PC-3 (cell line): ENCODE data around the gene SCOC. TPM values are rescaled to one million over a fixed set of nuclear protein-coding genes. Genes with fewer than 3 reads are reported as not detected.

Source experiments
- ATAC-seq: fragments of 200-7000 bp; cut with Tn5 transposase; 2 replicates; pipeline ENCODE4 v1.9.1; 2020; ENCODE audit warnings: mild to moderate bottlenecking, moderate library complexity
- Bru-seq: library from RNA; stranded (reverse); fragments of 400-500 nt; gene quantifications from one replicate; lab custom pipeline; 2021; lab: Mats Ljungman, UMichigan
- BruChase-seq, 2 experiments: library from RNA; stranded (reverse); fragments of 400-500 nt; gene quantifications; one replicate each; lab custom pipeline; 2021; lab: Mats Ljungman, UMichigan
- BruUV-seq: library from RNA; stranded (reverse); fragments of 400-500 nt; replicated peaks from 2 replicates; lab custom pipeline; 2021; lab: Mats Ljungman, UMichigan
- CTCF ChIA-PET: fragments of 300-600 bp; sonication (Branson Sonifier 250); formaldehyde crosslinking; loops from one replicate; lab custom pipeline; 2022; ENCODE audit warnings: antibody characterized with exemption; lab: Charles Lee
- POLR2A ChIA-PET: fragments of 300-600 bp; sonication (Branson Sonifier 250); formaldehyde crosslinking; loops from one replicate; lab custom pipeline; 2022; ENCODE audit warnings: antibody characterized with exemption; ENCODE audit not compliant: unreplicated experiment; lab: Charles Lee
- DNase-seq: peaks from one replicate; pipeline ENCODE4 v3.0.0-alpha.2; 2015
- H2AFZ ChIP-seq: fragments of 300-600 bp; sonication (generic); 2 replicates; pipeline ENCODE4 v1.6.0; 2016; ENCODE audit warnings: antibody characterized with exemption, low read length
- H3F3A ChIP-seq: fragments of 300-600 bp; sonication (generic); one replicate; pipeline ENCODE4 v1.6.0; 2017; ENCODE audit warnings: antibody characterized with exemption, low read length, control low read depth, mild to moderate bottlenecking; ENCODE audit not compliant: unreplicated experiment
- H3K27ac ChIP-seq: fragments of 300-600 bp; sonication (generic); 2 replicates; pipeline ENCODE4 v1.5.1; 2016; ENCODE audit warnings: mild to moderate bottlenecking, low read length
- H3K27me3 ChIP-seq: fragments of 300-600 bp; sonication (generic); 2 replicates; pipeline ENCODE4 v1.6.1; 2016; ENCODE audit warnings: low read length, mixed read lengths
- H3K36me3 ChIP-seq: fragments of 300-600 bp; sonication (generic); 2 replicates; pipeline ENCODE4 v1.6.1; 2016; ENCODE audit warnings: low read depth, mixed run types, low read length, mixed read lengths
- H3K4me1 ChIP-seq: fragments of 300-600 bp; sonication (generic); 2 replicates; pipeline ENCODE4 v1.5.1; 2016; ENCODE audit warnings: low read length; ENCODE audit not compliant: insufficient read depth
- H3K4me2 ChIP-seq: fragments of 300-600 bp; sonication (generic); 2 replicates; pipeline ENCODE4 v1.6.0; 2016; ENCODE audit warnings: low read length
- H3K4me3 ChIP-seq: fragments of 300-600 bp; sonication (generic); 2 replicates; pipeline ENCODE4 v1.5.1; 2016; ENCODE audit warnings: mild to moderate bottlenecking, low read length, mixed read lengths
- H3K79me2 ChIP-seq: fragments of 300-600 bp; sonication (generic); 2 replicates; pipeline ENCODE4 v1.6.1; 2017; ENCODE audit warnings: low read length, mixed read lengths
- H3K9ac ChIP-seq: fragments of 300-600 bp; sonication (generic); 2 replicates; pipeline ENCODE4 v1.6.0; 2016; ENCODE audit warnings: mild to moderate bottlenecking, low read length
- H3K9me2 ChIP-seq: fragments of 300-600 bp; sonication (generic); replicated peaks from 2 replicates; pipeline ENCODE4 v1.6.1; 2016; ENCODE audit warnings: mixed run types, low read length, mixed read lengths
- H3K9me3 ChIP-seq: fragments of 300-600 bp; sonication (generic); 2 replicates; pipeline ENCODE4 v1.6.1; 2016; ENCODE audit warnings: low read length, mixed read lengths
- H4K20me1 ChIP-seq: fragments of 300-600 bp; sonication (generic); 2 replicates; pipeline ENCODE4 v1.6.1; 2016; ENCODE audit warnings: low read length, mixed read lengths
- EZH2 ChIP-seq: fragments of 300-600 bp; sonication (generic); IDR thresholded peaks from one replicate; pipeline ENCODE4 v1.6.1; 2017; ENCODE audit warnings: antibody characterized with exemption, mild to moderate bottlenecking, low read length; ENCODE audit not compliant: unreplicated experiment
- EZH2phosphoT487 ChIP-seq: fragments of 300-600 bp; sonication (generic); IDR thresholded peaks from 2 replicates; pipeline ENCODE4 v1.6.1; 2018; ENCODE audit warnings: mild to moderate bottlenecking, antibody characterized with exemption, low read length, borderline replicate concordance
- intact Hi-C: fragments of 100-400 bp; cut with micrococcal nuclease; formaldehyde crosslinking; loops from 2 replicates; pipeline ENCODE4 v1.9.0; 2023
- long read RNA-seq: library from polyadenylated mRNA; unstranded; transcript quantifications from one replicate; pipeline ENCODE4 v2.0.0, GENCODE V29; 2021; ENCODE audit not compliant: unreplicated experiment
- total RNA-seq: library from RNA; depleted of rRNA; stranded (reverse); fragments of >200 nt; gene quantifications from 2 replicates; pipeline ENCODE4 v1.2.3, GENCODE V29; 2014; rRNA removed
- TF ChIP-seq, protein P1 (sequence below): fragments of 300-600 bp; sonication (generic); conservative IDR thresholded peaks from 2 replicates; pipeline ENCODE4 v1.5.1; 2017; ENCODE audit warnings: antibody characterized with exemption, low read depth, mild to moderate bottlenecking, low read length

The SCOC gene
- 22.5 and 28.2 TPM in 2 replicates for total RNA-seq
- percentile 43 among the genes with signal in this experiment for Bru-seq, nascent RNA
- percentile 52 among the genes with signal in this experiment for BruChase-seq, experiment 1, labeled RNA remaining after a 6-hour chase
- percentile 46 among the genes with signal in this experiment for BruChase-seq, experiment 2, labeled RNA remaining after a 2-hour chase
- long read RNA-seq, transcript SCOC-207 (3 exons, 1,838 nt) = minor isoform, 8 of 200 reads
- long read RNA-seq, transcript SCOC-211 (4 exons, 1,959 nt) = major isoform, 182 of 200 reads
- long read RNA-seq, partial matches to known transcripts = 5 of 200 reads
- long read RNA-seq, other reads (novel, unspliced or antisense) = 5 of 200 reads

DNA sequence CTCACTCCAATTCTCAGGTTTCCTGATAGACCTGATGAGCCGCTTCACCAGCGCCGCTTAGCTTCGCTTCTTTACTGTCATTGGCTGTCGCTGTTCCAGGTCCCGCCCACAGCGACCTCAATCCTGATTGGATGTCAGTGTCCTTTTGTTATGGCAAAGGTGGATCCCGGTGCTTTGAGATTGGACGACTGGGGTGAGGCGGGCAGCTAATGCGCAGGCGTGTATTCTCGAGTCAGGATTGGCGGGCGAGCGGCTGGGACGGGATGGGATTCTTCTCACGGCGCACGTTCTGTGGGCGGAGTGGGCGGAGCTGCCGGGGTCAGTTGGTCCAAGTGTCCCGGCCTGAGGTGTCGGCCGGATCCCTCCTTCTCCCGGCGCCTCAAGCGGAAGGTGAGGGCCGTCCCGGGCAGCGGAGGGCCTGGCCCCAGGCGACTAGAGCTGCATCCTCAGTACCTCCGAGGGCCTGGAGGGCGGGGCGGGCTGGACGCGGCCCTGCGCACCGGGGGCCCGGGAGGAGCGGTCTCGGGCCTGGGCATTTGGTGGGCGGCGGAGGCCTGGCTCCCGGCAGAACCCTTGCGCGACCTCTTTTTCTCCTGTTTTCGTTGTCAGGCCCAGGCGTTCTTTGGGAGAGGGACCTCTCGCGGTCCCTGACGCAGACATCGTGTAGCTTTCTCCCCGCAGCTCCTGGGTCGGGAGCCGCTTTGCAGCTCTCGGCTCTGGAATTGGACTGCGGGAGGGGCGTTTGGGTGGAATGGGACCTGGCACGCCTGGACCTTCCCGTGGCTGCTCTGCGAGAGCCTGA lies at the start of gene SCOC:
Gene SCOC, plus strand, starts transcription at position 319 of the 802 bp plus-strand sequence. CDS start 5,525 bp downstream, outside the sequence.
- H3K4me1 ChIP-seq = peaks cover 37% of the 10 kb centered on the region
- intact Hi-C loops = loop anchor here (2.0 to 10.0 kb wide), 3 partner anchors 53 to 381 kb away; partner anchors contain the start of genes CLGN, ELMOD2 and TBC1D9
- H2AFZ ChIP-seq = peak within 1 kb of the TSS; percentile 85
- H3K36me3 ChIP-seq = no peaks in the 10 kb centered on the region
- no peak for TF ChIP-seq EZH2phosphoT487
- TF ChIP-seq, protein P1, sequence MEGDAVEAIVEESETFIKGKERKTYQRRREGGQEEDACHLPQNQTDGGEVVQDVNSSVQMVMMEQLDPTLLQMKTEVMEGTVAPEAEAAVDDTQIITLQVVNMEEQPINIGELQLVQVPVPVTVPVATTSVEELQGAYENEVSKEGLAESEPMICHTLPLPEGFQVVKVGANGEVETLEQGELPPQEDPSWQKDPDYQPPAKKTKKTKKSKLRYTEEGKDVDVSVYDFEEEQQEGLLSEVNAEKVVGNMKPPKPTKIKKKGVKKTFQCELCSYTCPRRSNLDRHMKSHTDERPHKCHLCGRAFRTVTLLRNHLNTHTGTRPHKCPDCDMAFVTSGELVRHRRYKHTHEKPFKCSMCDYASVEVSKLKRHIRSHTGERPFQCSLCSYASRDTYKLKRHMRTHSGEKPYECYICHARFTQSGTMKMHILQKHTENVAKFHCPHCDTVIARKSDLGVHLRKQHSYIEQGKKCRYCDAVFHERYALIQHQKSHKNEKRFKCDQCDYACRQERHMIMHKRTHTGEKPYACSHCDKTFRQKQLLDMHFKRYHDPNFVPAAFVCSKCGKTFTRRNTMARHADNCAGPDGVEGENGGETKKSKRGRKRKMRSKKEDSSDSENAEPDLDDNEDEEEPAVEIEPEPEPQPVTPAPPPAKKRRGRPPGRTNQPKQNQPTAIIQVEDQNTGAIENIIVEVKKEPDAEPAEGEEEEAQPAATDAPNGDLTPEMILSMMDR = no peak
- TF ChIP-seq EZH2 = no peak
- H3K27me3 ChIP-seq = no peaks in the 10 kb centered on the region
- H4K20me1 ChIP-seq = no peaks in the 10 kb centered on the region; the same call in 1 of the 2 replicates
- H3F3A ChIP-seq = no peaks in the 10 kb centered on the region
- DNase-seq (peak; percentile 99), ATAC-seq (peak; percentile 88)
- H3K4me2 ChIP-seq = peak within 1 kb of the TSS; percentile 98
- H3K9me2 ChIP-seq = no peaks in the 10 kb centered on the region
- CTCF ChIA-PET = interaction anchor here (0.6 to 2.6 kb wide), 3 partner anchors 13 to 151 kb away, joined by 3 to 21 read pairs (median 4); partner anchors contain the start of gene ELMOD2
- no peaks in the 10 kb centered on the region for H3K9me3 ChIP-seq
- peaks cover 50% of the 10 kb centered on the region for H3K79me2 ChIP-seq
- H3K4me3 ChIP-seq = peak within 1 kb of the TSS; percentile 92
- POLR2A ChIA-PET = interaction anchor here (0.6 kb wide), 1 partner anchor 39 kb away, joined by 3 read pairs; no protein-coding TSS in a partner anchor
- no TSS peak for BruUV-seq
- H3K27ac ChIP-seq = peak within 1 kb of the TSS; percentile 66
- peak within 1 kb of the TSS; percentile 92 for H3K9ac ChIP-seq

DNA sequence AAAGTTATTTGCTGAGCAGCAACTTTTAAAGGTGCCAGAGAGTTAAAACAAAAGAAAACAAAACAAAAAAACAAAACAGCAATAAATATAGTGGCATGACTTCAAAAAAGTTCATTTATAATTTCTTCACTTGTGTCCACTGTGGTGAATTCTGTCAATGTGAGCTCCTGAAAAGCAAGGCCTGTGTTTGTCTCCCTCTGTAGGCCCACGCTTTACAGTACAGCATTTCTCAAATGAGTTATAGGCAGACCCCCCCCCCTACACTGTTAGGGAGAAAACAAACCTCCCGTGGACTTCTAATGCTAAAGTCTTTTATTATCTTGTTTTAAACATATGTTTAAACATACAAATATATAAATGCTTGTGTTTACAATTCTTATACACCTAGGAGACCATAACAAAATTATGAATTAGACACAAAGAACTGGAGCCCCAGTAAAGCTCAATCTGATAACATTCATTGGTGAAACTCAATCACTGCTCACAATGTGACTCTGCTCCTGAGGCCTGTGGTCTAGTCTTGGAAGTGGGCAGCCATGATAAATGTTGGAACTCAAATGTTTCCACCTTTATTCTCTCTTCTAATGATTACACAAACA lies 47.0 kb upstream of the SCOC start:
- Histone ChIP-seq H3K4me2 (no peak overlapping the region), H3F3A (no peaks in the 10 kb centered on the region), H3K79me2 (no peaks in the 10 kb centered on the region), H3K9me2 (no peaks in the 10 kb centered on the region), H3K9ac (no peak overlapping the region), H3K27ac (no peak overlapping the region), H4K20me1 (no peaks in the 10 kb centered on the region), H3K27me3 (no peaks in the 10 kb centered on the region), H3K9me3 (no peaks in the 10 kb centered on the region), H2AFZ (no peak overlapping the region), H3K4me1 (no peaks in the 10 kb centered on the region), H3K36me3 (no peaks in the 10 kb centered on the region), H3K4me3 (no peak overlapping the region)
- ATAC-seq = peak; percentile 86
- DNase-seq = peak; percentile 59
- ChIA-PET CTCF (interaction anchor here (0.6 to 1.0 kb wide), 5 partner anchors 11 to 404 kb away, joined by 3 to 7 read pairs (median 4); no protein-coding TSS in a partner anchor), POLR2A (interaction anchor here (0.6 kb wide), 1 partner anchor 195 kb away, joined by 3 read pairs; no protein-coding TSS in a partner anchor)
- no TSS peak for BruUV-seq
- intact Hi-C loops = loop anchor here (1.0 to 10.0 kb wide), 4 partner anchors 73 to 592 kb away; no protein-coding TSS in a partner anchor
- TF ChIP-seq EZH2 = no peak
- TF ChIP-seq, protein P1 = peak; percentile 82
